Progenitor cell of endocrine pancreas (in vitro differentiated cells): Measurements from ENCODE around the gene TANGO6. TPM values are rescaled to one million over a fixed set of nuclear protein-coding genes. Genes with fewer than 3 reads are reported as not detected.

ENCODE experiments used
- DNase-seq: peaks from one replicate; pipeline ENCODE4 v3.0.0; 2021; ENCODE audit warnings: low spot score; ENCODE audit not compliant: unreplicated experiment
- H3K27ac Mint-ChIP-seq: 2 replicates; pipeline ENCODE4 v1.8.0; 2021; ENCODE audit warnings: mild to moderate bottlenecking, moderate library complexity, mixed read lengths
- H3K27me3 Mint-ChIP-seq: 2 replicates; pipeline ENCODE4 v1.8.0; 2021; ENCODE audit warnings: mixed read lengths
- H3K36me3 Mint-ChIP-seq: 2 replicates; pipeline ENCODE4 v1.8.0; 2022; ENCODE audit warnings: mixed read lengths; ENCODE audit not compliant: insufficient read depth
- H3K4me1 Mint-ChIP-seq: 2 replicates; pipeline ENCODE4 v1.8.0; 2021; ENCODE audit warnings: low read depth, mixed read lengths
- H3K4me3 Mint-ChIP-seq: 2 replicates; pipeline ENCODE4 v1.8.0; 2021; ENCODE audit warnings: low read depth, mild to moderate bottlenecking, moderate library complexity, mixed read lengths
- H3K9me3 Mint-ChIP-seq: 2 replicates; pipeline ENCODE4 v1.8.0; 2021; ENCODE audit warnings: low read depth, mixed read lengths
- CTCF ChIP-seq: fragments of 200-600 bp; sonication (generic); IDR thresholded peaks from one replicate; pipeline ENCODE4 v1.5.0; 2021; ENCODE audit warnings: antibody characterized with exemption, mild to moderate bottlenecking; ENCODE audit not compliant: unreplicated experiment
- total RNA-seq: library from RNA; stranded (reverse); gene quantifications from 2 replicates; pipeline ENCODE4 v1.2.1, GENCODE V29; 2021

Gene TANGO6
- total RNA-seq, 1 donor from 2014 or later: 14.8 TPM

GRCh38 chr16:69131839-69132423, 288.6 kb downstream of the TANGO6 start:
- no peaks in the 10 kb centered on the region for H3K27me3 Mint-ChIP-seq
- TF ChIP-seq CTCF: no peak
- H3K36me3 Mint-ChIP-seq: peaks cover 7% of the 10 kb centered on the region
- H3K27ac Mint-ChIP-seq: peak overlapping the region; percentile 97
- H3K4me3 Mint-ChIP-seq: peak overlapping the region; percentile 99
- peaks cover 34% of the 10 kb centered on the region for H3K4me1 Mint-ChIP-seq
- no peaks in the 10 kb centered on the region for H3K9me3 Mint-ChIP-seq
- DNase-seq: peak; percentile 82

- TF ChIP-seq CTCF: no peak
- peak; percentile 77 for DNase-seq
- Mint-ChIP-seq H3K9me3 (no peaks in the 10 kb centered on the region), H3K36me3 (peaks cover 8% of the 10 kb centered on the region), H3K4me1 (peaks cover 34% of the 10 kb centered on the region), H3K27me3 (no peaks in the 10 kb centered on the region), H3K27ac (peak within 1 kb of the TSS; percentile 97), H3K4me3 (peak within 1 kb of the TSS; percentile 99)
Observed at GRCh38 chr16:69132424-69133252, 289.3 kb downstream of the TANGO6 start, which contains the start of the genes CHTF8 and UTP4. Gene CHTF8, minus strand, starts transcription at chr16:69132588. Its CDS starts 11,130 bp downstream, at chr16:69121458. Gene UTP4, plus strand, starts transcription at chr16:69132649. Its CDS starts 811 bp downstream, at chr16:69133460.

GRCh38 chr16:69133373-69133954, 290.1 kb downstream of the TANGO6 start:
- H3K36me3 Mint-ChIP-seq: peaks cover 10% of the 10 kb centered on the region
- no peak for DNase-seq
- H3K4me3 Mint-ChIP-seq: peak overlapping the region; percentile 99
- H3K9me3 Mint-ChIP-seq: no peaks in the 10 kb centered on the region
- no peaks in the 10 kb centered on the region for H3K27me3 Mint-ChIP-seq
- H3K4me1 Mint-ChIP-seq: peaks cover 34% of the 10 kb centered on the region
- TF ChIP-seq CTCF: no peak
- peak overlapping the region; percentile 97 for H3K27ac Mint-ChIP-seq

Other genes starting within 250 kb of the TANGO6 start
- 107 and 110 TPM in 2 replicates for gene CDH3, start 198.2 kb upstream of the TANGO6 start, total RNA-seq
- 545 and 586 TPM in 2 replicates for gene CDH1, start 106.2 kb upstream of the TANGO6 start, total RNA-seq